HG03558 (cell line): ENCODE results near the gene SERGEF.

ENCODE experiments used
- ATAC-seq: cut with Tn5 transposase; IDR thresholded peaks from one replicate; pipeline ENCODE4 v1.9.1; 2021; ENCODE audit warnings: moderate number of reproducible peaks; ENCODE audit not compliant: unreplicated experiment; ENCODE audit errors: extremely low read depth

Gene SERGEF

DNA sequence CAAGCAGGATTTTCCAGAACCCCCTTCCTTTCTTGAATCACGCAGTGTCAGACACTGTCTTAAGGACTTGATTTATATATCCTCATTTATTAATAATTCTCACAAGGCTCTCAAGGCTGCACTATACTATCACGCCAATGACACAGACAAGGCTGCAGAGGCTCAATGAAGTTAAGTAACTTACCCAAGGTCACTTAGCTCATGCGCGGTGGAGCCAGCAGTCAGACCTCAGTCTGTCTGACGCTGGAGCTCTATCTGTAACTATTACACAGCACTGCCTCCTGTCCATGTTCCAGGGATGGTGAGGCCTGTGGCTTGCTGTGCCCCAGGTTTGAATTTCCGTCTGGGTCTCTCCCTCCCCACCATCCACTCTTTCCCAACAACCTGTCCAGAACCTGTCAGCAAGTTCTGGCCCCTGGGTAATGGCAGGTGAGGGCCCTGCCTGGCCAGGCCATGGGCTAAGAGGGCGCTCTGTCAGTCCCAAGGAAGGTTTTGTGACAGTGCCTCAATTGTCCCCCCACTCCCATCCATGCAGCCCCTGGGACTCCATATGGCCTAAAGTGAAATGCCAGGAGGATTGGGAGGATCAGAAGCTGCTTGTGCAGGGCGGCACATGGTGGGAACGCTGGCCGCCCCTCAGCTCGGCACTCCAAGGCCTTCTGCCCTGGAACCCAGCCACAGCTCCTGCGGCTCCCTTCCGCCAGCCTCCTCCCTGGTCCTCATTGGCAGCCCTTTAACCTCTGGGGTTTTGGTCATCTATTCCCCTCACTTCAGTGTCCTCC is 269.6 kb downstream of the SERGEF start:
- no peak for ATAC-seq

DNA sequence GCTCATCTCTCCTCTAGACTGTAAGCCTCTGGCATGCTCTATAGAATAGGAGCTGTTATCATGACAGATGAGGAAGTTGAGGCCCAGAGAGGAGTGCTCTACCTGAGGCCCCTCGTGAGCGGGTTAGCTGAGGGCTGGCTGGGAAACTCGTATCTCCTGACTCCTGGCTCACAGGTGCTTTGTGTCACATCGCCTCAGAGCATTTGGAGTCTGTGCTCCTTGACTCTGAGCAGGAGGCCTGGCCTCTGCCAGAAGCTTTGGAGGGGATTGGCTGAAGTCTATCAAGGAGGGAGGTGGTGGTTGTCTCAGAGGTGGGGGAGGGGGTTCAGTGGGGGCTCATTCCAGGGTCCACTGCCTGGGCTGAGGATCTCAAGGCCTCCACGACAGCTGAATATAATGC is 270.8 kb downstream of the SERGEF start:
- ATAC-seq: no peak

DNA sequence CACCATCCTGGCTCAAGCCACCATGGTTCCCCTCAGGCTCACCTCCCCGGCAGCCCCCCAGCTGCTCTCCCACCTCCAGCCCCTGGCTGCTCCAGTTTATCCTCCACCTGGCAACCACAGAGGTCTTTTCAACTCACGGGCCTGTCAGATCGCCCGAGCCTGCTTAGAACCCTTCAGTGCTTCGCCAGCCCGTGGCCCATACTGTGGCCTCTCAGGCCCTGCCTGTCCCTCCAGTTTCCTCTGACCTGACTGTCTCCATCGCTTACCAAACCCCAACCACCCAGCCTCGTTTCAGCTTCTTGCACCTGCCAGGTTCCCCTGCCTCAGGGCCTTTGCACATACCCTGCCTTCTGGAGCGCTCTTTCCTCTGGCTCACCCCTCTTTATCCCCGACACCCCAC is 271.4 kb downstream of the SERGEF start:
- no peak for ATAC-seq

DNA sequence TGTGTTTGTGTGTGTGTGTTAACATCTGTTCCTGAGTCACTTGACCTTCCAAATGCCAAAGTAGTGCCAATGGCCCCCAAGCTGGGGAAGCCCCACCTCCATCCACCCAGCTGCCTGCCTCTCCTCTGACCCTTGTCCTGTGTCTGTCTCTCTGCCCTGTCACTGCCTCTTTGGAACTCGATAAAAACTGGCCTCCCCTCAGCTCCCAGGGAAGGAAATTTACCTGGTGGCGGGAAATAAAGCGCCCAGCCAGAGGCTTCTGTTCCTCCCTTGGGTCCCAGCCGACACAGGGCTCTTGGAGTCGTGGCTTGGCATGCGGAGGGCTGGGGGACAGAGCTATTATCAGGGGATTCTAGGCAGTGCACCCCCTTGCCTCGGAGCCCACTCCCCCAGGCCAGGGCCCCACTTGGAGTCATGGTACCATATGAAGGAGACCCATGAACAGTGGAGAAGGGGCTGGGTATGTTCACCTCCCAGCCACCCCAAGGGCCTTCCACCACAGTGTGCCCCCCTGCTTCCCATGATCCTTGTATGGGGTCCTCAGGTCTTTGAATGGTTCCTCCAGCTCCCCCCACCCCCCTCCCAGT is 272.1 kb downstream of the SERGEF start:
- ATAC-seq: no peak

DNA sequence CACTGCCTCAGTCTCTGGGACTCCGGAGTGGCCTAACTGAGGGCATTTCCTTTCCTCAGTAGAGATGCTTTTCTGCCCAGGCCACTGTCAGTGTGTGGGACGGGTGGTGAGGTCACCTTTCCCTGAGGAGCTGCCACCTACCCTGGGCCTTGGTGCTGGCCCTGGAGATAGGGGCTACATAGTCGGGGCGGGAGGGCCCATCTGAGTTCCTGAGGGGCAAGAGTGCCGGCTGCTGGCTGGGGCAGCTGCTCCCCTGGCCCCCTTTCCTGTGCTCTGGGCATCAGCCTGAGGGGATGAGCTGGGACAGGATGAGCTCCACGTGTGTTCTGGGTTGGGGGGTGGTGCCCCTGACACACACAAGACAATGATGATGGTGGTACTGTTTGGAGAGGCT is 272.9 kb downstream of the SERGEF start:
- no peak for ATAC-seq

DNA sequence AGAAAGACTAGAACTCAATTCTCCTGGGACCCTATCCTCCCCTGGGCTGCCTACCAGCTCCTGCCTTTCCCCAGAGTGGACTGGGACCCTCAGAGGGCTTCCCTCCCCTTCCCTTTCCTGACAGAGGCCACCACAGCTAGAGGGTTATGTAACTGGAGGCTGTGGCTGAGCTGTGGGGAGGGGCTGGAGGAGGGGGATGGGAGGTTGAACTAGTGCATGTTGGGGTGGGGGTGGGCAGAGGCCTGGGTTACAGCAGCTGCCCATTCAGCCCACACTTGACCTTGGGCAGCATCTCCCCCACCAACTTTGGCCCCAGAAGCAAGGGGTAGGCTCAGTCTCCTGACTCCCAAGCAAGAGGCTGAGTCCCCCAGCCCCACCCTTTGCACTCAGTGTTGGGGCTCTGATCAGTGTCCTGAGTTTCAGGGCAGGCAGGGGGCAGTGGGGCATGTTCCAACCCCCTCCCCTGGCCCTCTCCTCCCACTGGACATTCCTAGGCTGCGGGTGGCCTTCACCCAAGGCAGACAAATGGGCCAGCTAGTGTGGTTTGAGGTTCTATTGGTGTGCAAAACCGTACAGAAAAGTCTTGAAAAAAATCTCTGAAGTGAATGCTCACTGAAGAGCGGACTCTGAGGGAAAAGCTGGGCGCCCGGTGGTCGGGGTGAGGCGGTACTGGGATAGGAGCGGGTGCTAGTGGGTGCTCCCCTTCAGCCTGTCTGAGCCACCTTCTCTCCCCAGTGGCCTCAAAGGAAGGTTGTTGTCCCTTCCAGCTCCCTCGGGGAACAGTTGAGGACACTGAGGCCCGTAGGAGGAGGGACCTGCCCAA is 274.5 kb downstream of the SERGEF start:
- ATAC-seq: no peak
